CD4-positive, alpha-beta T cell (primary cell): ENCODE data around the gene DQX1. TPM values are rescaled to one million over a fixed set of nuclear protein-coding genes. Genes with fewer than 3 reads are reported as not detected.

Experiments used
- ATAC-seq: fragments of 200-7000 bp; cut with Tn5 transposase; one replicate; pipeline ENCODE4 v1.10.0; 2022; ENCODE audit warnings: mild to moderate bottlenecking; ENCODE audit not compliant: poor library complexity
- CTCF ChIA-PET: fragments of 350-600 bp; sonication (Branson Sonifier 250); formaldehyde crosslinking; loops from one replicate; lab custom pipeline; 2021; ENCODE audit warnings: antibody characterized with exemption, inconsistent platforms; lab: Charles Lee
- POLR2A ChIA-PET: fragments of 350-600 bp; sonication (Branson Sonifier 250); formaldehyde crosslinking; loops from one replicate; lab custom pipeline; 2021; ENCODE audit warnings: antibody characterized with exemption, inconsistent platforms; lab: Charles Lee
- DNase-seq, 14 experiments: peaks; one replicate each; pipeline ENCODE4 v3.0.0-alpha.2; 2013 to 2020; ENCODE audit warnings: mixed read lengths in 2 of 14
- H3K27ac ChIP-seq, 2 donors: one replicate each; pipeline versions ENCODE4 v1.5.1 to v1.7.0; 2013; ENCODE audit warnings: low read length in 2 of 2, low read depth in 1 of 2, mild to moderate bottlenecking in 1 of 2
- H3K27me3 ChIP-seq, 2 experiments: 1 replicate in 1 of 2; 2 replicates in 1 of 2; pipeline versions ENCODE4 v1.6.1 to v1.7.0; 2013; ENCODE audit warnings: low read length in 2 of 2, control low read depth in 1 of 2, mild to moderate bottlenecking in 1 of 2, moderate library complexity in 1 of 2; ENCODE audit not compliant: insufficient read depth in 2 of 2, control insufficient read depth in 1 of 2
- H3K36me3 ChIP-seq: one replicate; pipeline ENCODE4 v1.6.1; 2013; ENCODE audit warnings: low read length, control low read depth; ENCODE audit not compliant: insufficient read depth
- H3K4me1 ChIP-seq: one replicate; pipeline ENCODE4 v1.6.1; 2013; ENCODE audit warnings: low read length, control low read depth; ENCODE audit not compliant: insufficient read depth
- H3K4me3 ChIP-seq: one replicate; pipeline ENCODE4 v1.5.1; 2013; ENCODE audit warnings: mild to moderate bottlenecking, low read length, moderate library complexity
- H3K9me3 ChIP-seq, 2 experiments: 1 replicate in 1 of 2; 2 replicates in 1 of 2; pipeline versions ENCODE4 v1.6.1 to v1.7.0; 2013; ENCODE audit warnings: low read length in 2 of 2, mild to moderate bottlenecking in 2 of 2, control low read depth in 1 of 2, moderate library complexity in 1 of 2; ENCODE audit not compliant: control insufficient read depth in 1 of 2, insufficient read depth in 1 of 2
- H3K27ac Mint-ChIP-seq: one replicate; pipeline ENCODE4 v1.8.0; 2020; ENCODE audit warnings: mixed read lengths
- H3K27me3 Mint-ChIP-seq: one replicate; pipeline ENCODE4 v1.8.0; 2021; ENCODE audit warnings: mixed read lengths
- H3K36me3 Mint-ChIP-seq: one replicate; pipeline ENCODE4 v1.8.0; 2021; ENCODE audit warnings: low read depth, mixed read lengths
- H3K4me1 Mint-ChIP-seq: one replicate; pipeline ENCODE4 v1.8.0; 2021; ENCODE audit warnings: low read depth, mixed read lengths
- H3K4me3 Mint-ChIP-seq: one replicate; pipeline ENCODE4 v1.8.0; 2020; ENCODE audit warnings: mild to moderate bottlenecking, mixed read lengths
- H3K9me3 Mint-ChIP-seq: one replicate; pipeline ENCODE4 v1.8.0; 2020; ENCODE audit warnings: mixed read lengths
- CTCF ChIP-seq: fragments of 200-600 bp; IDR thresholded peaks from one replicate; pipeline ENCODE4 v1.8.0; 2022; ENCODE audit warnings: antibody characterized with exemption, mild to moderate bottlenecking
- intact Hi-C, 2 experiments: fragments of 100-400 bp; cut with DNase I in 1 of 2; cut with micrococcal nuclease in 1 of 2; formaldehyde crosslinking; loops; one replicate each; pipeline versions ENCODE4 v1.15.1 to v1.9.0; 2023 to 2025; cut with DNase I, micrococcal nuclease
- total RNA-seq, 174 experiments: library from RNA in 2 of 174; stranded (reverse) in 2 of 174; gene quantifications; one replicate each; pipeline ENCODE4 v1.2.3 and lab custom pipeline; 2021 to 2026

DQX1 gene
- total RNA-seq, 2 experiments from 2014 or later, result 0.22 TPM; not detected in 1

- Histone ChIP-seq H3K27ac (peak overlapping the region; percentile 98), H3K9me3 (peaks cover 0 to 11% of the 10 kb centered on the region in 2 experiments), H3K36me3 (peaks cover 18% of the 10 kb centered on the region), H3K4me3 (peak overlapping the region; percentile 92), H3K27me3 (peaks cover 25 to 39% of the 10 kb centered on the region in 2 experiments), H3K4me1 (peaks cover 43% of the 10 kb centered on the region)
- peak overlapping the region; percentile 97 for H3K27ac Mint-ChIP-seq
- ATAC-seq (no peak), DNase-seq (peak in 4 of 14 experiments; percentile 11 to 57 (median 38))
- H3K27me3 Mint-ChIP-seq, result peaks cover 75% of the 10 kb centered on the region
- ChIA-PET CTCF (interaction anchor here (0.9 to 1.4 kb wide), 3 partner anchors 21 to 25 kb away, joined by 3 to 6 read pairs (median 6); partner anchors contain the start of genes AUP1, CCDC142, HTRA2 and TTC31), POLR2A (interaction anchor here (1.1 to 4.4 kb wide), 10 partner anchors 8 to 50 kb away, joined by 3 to 23 read pairs (median 6); partner anchors contain the start of genes AUP1, CCDC142, HTRA2 and MRPL53)
- TF ChIP-seq CTCF, result no peak
- peaks cover 37% of the 10 kb centered on the region for H3K36me3 Mint-ChIP-seq
- no peaks in the 10 kb centered on the region for H3K9me3 Mint-ChIP-seq
- H3K4me1 Mint-ChIP-seq, result peaks cover 55% of the 10 kb centered on the region
- intact Hi-C loops, result loop anchor here (1.0 to 2.0 kb wide), 2 partner anchors 21 to 51 kb away; partner anchors contain the start of genes AUP1 (in 2 of the 2) and HTRA2 (in 2 of the 2)
- H3K4me3 Mint-ChIP-seq, result peak overlapping the region; percentile 100
These were observed 18.0 kb downstream of the DQX1 start for GRCh38 chr2:74507926-74508520.

GRCh38 chr2:74507145-74507925, 18.7 kb downstream of the DQX1 start, which contains the start of gene PCGF1:
Gene PCGF1 (minus strand): TSS chr2:74507695. CDS start chr2:74507668, 27 bp downstream.
- peaks cover 37% of the 10 kb centered on the region for H3K36me3 Mint-ChIP-seq
- TF ChIP-seq CTCF, result no peak
- DNase-seq (peak; percentile 97 to 100 (median 98)), ATAC-seq (peak; percentile 95)
- Histone ChIP-seq H3K4me1 (peaks cover 49% of the 10 kb centered on the region), H3K9me3 (peaks cover 0 to 13% of the 10 kb centered on the region in 2 experiments), H3K27ac (peak within 1 kb of the TSS; percentile 98), H3K36me3 (peaks cover 18% of the 10 kb centered on the region), H3K4me3 (peak within 1 kb of the TSS; percentile 92), H3K27me3 (peaks cover 25 to 41% of the 10 kb centered on the region in 2 experiments)
- ChIA-PET POLR2A (interaction anchor here (0.8 to 4.4 kb wide), 12 partner anchors 9 to 116 kb away, joined by 3 to 23 read pairs (median 6); partner anchors contain the start of genes AUP1, CCDC142, HTRA2 and MRPL53), CTCF (interaction anchor here (0.6 to 1.6 kb wide), 5 partner anchors 22 to 115 kb away, joined by 3 to 8 read pairs (median 5); partner anchors contain the start of genes AUP1, CCDC142, HTRA2 and TTC31)
- H3K27ac Mint-ChIP-seq, result peak within 1 kb of the TSS; percentile 97
- H3K4me1 Mint-ChIP-seq, result peaks cover 62% of the 10 kb centered on the region
- intact Hi-C loops, result loop anchor here in 1 of 2 experiments (1.0 kb wide), 1 partner anchor 22 kb away; the partner anchor contains the start of genes AUP1 and HTRA2
- H3K9me3 Mint-ChIP-seq, result no peaks in the 10 kb centered on the region
- peaks cover 75% of the 10 kb centered on the region for H3K27me3 Mint-ChIP-seq
- peak within 1 kb of the TSS; percentile 100 for H3K4me3 Mint-ChIP-seq
